C1 segment of cervical spinal cord (tissue), 14 donors: ENCODE data around the gene ENTREP3.
"Not testable (repeated sequence)": the region's sequence is repeated elsewhere in the genome, so short reads cannot be mapped to it uniquely, and the experiment has no call there.

Experiments
- DNase-seq, 14 donors: peaks; one replicate each; lab custom pipeline; 2025; lab: John Stamatoyannopoulos, UW

ENTREP3 gene, protein sequence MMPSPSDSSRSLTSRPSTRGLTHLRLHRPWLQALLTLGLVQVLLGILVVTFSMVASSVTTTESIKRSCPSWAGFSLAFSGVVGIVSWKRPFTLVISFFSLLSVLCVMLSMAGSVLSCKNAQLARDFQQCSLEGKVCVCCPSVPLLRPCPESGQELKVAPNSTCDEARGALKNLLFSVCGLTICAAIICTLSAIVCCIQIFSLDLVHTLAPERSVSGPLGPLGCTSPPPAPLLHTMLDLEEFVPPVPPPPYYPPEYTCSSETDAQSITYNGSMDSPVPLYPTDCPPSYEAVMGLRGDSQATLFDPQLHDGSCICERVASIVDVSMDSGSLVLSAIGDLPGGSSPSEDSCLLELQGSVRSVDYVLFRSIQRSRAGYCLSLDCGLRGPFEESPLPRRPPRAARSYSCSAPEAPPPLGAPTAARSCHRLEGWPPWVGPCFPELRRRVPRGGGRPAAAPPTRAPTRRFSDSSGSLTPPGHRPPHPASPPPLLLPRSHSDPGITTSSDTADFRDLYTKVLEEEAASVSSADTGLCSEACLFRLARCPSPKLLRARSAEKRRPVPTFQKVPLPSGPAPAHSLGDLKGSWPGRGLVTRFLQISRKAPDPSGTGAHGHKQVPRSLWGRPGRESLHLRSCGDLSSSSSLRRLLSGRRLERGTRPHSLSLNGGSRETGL

DNA sequence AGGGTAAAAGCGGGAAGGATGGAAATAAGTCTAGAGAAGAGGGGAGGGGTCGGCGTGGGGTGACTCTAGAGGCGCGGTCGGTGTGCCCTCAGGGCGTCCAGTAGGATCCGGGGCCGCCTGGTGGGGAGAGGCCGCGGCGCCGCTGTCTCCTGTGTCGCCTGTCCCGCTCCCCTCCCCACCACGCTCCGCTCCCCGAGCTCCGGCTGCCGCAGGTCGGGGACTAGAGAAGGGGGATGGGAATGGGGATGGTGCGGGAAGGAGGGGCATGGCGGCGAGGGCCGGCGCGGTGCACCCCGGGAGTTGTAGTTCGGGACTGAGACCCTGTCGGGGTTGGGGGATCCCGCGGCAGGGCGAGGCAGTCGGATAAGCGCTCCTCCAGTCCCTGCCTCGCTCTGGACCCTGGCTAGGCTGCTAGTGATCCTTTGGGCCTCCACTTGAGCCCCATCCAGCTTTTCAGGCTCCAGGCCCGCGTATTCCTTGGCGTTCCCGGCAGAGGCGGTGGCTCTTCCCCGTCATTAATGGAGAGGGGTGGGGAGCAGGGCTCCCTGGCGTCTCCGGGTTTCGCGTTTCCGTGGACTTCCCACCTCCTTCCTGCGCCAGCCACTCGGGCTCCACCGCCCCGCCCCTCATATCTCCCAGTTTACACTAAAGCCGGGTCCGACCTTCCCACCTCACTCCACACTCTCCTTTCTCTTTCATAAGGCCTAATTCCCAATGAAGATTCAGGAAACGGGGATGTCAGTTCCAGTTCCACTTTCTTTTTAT lies at the start of gene ENTREP3:
TSS of gene ENTREP3 (minus strand) at position 241 of the 765 bp plus-strand sequence. CDS start 606 bp downstream, outside the sequence.
- DNase-seq: peak; percentile 47 to 89 (median 84)

DNA sequence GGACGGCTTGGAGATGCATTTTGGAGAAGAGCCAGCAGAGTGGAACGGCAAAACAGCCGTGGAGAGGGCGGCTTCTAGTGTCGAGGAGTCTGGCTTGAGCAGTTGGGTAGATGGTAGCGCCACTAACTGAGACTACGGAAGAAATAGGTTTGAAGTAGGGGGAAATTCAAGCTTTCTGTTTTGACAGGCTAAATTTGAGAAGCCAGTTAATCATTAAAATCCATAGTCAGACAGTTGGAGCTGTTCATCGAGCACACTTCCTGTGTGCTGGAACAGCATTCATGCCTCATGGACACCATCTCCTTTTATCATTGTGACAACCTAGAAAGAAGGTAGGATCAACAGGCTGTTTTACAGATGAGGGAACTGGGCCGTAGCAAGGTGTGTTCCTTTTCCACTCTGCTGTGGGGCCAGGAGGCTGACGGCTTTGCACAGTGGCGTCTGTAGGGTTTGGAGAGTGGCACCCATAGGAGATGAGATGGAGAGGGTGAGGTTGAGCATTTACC lies 49.3 kb upstream of the ENTREP3 start:
- no peak for DNase-seq

DNA sequence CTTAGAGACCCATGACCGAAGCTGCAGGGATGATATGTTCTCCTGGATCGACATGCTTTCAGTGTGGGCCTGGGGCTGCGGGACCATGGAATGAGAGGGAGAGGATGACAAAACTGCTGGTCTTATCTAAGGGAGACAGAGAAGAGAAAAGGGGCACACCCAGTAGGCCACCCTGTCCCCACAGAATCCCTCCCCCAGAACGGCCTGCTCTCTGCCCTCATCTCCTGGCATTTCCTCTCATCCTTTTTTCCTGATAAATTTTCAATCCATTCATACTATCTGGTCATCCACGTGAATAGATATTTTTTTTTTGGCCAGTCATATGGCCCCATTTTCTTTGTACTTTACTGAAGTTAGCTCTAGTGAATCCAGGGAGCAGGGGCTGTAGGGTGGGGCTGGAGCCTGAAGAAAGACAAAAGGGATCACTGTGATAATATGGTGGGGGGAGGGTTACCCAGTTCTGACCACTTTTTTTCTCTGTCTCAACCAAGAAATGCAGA lies 46.1 kb upstream of the ENTREP3 start, which contains the start of gene PKLR:
TSS of gene PKLR (minus strand) at position 97 of the 500 bp plus-strand sequence. CDS start at position 54, 43 bp downstream.
- DNase-seq: no peak

DNA sequence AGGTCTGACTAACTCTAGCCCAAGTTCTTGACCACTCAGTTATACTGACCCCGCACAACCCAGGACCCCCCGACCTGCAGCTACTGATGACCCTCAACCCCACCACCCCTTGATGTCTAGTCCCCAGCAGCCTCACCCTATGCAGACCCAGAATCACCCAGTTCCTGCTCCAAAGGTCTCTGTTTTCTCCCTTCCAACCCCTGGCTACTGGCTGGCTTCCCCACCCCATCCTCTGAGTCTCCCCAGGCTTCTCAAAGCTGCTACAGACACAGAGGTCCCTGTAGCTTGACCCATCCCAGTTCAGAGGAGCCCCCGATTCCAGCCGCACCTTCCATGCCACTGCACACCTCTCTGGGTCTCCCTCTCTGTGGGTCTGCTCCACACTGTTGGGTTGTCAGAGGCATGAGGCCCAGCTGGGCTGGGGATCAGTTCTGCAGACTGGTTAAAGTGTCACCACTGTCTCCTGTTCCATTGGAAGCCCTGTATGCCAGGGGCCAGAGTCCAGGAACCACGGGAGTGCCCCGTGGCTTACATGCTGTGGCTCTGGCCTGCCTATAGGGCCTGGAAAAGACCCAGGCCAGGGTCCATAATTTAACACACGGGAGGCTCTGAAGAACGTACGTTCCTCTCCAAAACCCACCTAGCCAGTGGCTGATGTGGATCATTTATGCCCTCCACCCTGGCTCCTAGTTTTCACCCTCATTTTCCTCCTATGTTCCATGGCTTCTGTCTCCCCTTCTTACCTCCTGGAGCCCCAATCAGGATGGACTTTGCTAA lies 45.5 kb upstream of the ENTREP3 start:
- no peak for DNase-seq

DNA sequence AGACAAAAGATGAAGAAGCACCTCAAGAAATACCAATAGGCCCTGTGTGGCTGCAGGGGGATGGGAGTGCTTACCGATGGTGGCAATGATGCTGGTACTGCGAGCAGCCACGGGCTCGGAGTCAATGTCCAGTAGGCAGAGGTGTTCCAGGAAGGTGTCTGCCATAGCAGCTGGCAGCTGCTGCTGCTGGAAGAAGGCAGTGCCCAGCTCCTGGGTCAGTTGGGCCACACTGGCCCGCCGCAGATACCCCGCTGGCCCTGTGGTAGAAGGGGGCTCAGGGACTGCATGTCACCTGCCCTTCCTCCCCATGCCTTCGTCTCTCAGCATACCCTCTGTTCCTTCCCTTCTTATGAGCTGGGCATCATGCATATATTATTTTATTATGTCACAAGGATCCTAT lies 44.7 kb upstream of the ENTREP3 start:
- DNase-seq: no peak

DNA sequence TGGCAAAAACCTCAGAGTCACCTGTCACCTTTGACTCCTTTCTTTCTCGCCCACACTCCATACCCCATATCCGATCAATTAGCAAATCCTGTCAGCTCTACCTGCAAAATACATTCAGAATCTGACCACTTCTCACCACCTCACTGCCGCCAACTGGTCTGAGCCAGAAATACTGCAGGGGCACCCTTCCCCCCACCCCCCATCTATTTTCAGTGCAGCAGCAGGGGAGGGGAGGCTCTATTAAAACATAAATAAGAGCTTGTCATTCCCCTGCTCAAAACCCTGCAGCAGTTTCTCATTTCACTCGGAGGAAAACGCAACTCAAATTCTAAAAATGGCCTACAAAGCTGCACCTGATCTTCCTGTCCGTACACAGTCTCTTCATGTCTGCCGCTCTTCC lies 42.1 kb upstream of the ENTREP3 start:
- DNase-seq: no peak

DNA sequence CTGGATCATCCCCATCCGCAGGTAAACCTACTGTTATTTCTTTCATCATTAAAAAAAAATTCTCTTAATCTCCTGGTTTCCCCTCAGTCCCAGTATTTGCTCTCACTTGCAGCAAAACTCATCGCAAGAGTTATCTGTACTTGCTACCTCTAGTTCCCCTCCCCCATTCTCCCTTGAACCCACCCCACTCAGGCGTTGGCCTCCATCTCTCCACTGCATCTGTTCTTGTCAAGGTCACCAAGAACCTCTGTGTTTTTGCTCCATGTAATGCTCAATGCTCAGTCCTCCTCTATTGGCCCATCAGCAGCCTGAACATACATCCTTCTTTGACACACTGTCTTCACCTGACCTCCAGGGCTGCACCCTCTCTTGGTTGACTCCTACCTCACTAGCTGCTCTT lies 41.4 kb upstream of the ENTREP3 start:
- no peak for DNase-seq

DNA sequence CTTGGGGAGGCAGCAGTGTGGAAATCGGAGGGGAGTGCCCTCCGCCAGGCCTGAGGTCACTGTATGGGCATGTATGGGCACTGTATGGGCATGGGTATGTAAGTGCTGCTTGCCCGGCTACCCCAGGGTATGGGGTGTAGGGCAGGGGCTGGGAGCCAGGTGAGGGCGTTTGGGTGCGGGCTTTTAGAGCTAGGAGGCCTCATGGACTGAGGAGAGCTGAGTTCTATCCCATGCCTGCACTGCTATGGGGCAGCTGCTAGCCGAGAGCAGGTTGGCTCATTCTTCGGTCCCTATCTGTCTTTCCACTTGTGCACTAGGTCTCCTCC lies 40.6 kb upstream of the ENTREP3 start:
- no peak for DNase-seq

DNA sequence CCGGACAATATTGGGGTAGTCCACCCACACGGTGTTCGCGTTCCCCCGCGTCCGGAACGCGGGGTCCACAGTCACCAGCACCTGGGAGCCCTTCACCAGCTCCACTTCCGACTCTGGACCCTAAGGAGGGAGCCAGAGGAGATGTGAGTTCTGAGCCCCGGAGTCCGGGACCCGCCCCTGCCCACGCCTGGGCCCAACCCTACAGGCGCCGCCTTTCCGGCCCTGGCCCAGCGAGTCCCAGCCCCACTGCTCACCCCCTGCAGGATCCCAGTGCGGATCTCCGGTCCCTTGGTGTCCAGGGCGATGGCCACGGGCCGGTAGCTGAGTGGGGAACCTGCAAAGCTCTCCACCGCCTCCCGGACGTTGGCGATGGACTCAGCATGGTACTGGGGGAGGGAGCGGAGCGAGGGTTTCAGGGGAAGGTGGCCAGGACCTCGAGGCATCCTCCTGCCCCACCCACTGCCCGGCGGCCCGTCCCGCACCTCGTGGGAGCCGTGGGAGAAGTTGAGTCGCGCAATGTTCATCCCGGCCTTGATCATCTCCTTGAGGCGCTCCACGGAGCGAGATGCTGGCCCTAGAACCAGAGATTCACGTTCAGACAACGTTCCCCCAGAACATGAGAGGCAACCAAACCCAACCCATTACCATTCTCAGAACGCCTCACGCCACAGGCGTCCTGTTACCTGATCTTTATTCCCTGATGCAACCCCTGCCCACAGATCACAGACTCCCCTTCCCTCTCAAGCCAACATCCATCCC lies 40.1 kb upstream of the ENTREP3 start:
- no peak for DNase-seq

DNA sequence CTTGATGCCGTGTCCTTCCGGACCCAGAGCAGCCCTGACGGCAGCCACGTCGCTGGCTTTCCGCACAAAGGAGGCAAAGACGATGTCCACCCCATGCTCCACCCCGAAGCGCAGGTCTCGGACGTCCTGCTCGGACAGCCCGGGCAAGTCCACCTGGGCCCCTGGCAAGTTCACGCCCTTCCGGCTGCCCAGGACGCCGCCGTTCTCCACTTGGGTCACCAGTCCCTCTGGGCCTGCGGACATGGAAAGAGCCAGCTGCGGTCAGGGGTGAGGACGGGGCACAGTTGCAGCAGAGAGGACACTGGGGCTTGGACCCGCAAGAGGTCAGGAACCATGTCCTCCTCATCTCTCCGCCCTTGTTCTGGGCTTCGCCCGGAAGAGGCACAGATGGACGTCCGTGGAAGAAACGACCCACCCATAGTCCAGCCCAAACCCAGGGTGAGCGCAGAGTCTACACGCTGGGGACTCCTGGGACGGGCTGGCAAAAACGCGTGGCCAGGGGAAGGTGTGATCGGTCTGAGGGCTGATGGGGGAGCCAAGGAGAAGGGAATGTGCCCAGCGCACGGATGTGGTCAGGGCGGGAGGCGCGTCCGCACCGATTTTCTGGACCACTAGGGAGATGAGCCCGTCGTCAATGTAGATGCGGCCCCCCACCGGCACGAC lies 39.4 kb upstream of the ENTREP3 start:
- DNase-seq: no peak

DNA sequence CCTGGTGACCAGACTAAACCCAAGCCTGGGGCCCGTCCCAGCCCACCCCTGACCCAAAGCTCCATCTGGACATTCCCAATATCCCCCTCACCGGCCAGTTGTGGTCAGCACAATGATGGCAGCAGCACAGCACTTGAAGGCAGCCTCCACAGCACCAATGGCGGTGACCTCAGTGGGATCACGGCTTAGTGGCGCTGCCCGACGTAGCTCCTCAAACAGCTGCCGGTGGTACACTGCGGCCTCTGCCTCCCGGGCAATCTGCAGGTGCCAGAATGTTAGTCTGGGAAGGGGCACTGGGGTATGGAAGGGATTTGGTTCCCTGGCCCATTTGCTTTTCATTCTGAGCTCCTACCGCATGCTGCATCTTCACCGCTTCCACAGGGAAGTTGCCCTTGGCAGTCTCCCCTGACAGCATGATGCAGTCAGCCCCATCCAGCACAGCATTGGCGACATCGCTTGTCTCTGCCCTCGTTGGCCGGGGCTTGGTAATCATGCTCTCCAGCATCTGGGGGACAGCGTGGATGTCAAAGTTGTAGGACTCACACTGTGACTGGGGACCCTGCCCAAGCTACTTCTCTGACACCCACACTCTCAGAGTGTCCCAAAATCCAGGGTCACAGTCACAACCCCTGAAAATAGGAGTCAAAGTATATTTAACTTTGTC lies 37.9 kb upstream of the ENTREP3 start:
- no peak for DNase-seq

DNA sequence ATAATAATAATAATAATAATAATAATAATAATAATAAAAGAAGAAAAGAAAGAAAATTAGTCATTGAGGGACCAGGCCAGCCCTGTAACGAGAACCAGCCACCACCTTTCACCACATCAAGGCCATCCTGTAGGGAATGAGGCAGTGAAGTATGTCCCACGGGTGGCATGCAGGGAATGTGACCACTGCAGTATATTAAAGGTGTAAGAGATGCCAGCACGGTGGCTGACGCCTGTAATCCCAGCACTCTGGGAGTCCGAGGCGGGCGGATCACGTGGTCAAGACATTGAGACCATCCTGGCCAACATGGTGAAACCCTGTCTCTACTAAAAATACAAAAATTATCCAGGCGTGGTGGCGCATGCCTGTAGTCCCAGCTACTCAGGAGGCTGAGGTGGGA lies 35.7 kb upstream of the ENTREP3 start:
- DNase-seq: not testable (repeated sequence)

DNA sequence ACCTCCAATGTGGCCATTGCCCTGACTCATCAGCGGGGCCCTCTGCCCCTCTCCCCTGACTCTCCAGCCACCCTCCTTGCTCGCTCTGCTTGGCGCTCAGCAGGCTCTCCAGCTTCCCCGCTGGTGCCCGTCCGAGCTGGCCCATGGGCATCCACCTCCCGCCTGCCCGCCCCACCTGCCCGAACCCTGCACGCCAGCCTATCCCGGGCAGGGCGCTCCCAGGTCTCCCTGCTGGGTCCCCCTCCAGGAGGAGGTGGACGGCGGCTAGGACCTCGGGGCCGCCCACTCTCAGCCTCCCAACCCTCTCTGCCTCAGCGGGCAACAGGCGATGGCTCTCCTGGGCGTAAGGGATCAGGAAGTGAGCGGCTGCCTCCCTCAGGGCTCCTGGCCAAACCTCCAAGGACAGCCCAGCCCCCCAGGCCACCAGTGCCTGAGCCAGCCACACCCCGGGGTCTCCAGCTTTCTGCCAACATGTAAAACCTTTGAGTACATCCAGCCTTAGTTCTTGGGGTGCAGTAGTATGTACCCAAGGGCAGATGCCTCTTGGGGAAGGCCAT lies 32.8 kb upstream of the ENTREP3 start:
- no peak for DNase-seq

DNA sequence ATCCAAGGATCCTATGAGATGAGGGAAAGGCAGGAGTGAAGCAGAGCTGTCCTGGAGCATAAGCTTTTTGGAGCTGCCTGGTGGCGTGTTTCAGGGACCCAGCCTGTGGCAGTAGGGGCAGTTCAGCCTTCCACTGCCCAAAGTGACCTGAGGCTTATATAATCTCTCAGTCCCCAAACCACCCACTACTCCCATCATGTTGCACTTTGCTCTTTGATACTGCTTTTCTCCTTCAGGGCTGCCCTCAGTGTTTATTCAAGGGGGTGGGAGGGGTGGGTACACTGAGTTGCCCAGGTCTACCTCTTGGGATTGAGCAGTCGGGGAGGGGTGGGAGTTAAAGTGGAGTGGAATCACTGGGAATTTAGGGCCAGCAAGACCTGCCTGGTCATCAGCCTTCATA lies 31.3 kb upstream of the ENTREP3 start:
- DNase-seq: no peak

DNA sequence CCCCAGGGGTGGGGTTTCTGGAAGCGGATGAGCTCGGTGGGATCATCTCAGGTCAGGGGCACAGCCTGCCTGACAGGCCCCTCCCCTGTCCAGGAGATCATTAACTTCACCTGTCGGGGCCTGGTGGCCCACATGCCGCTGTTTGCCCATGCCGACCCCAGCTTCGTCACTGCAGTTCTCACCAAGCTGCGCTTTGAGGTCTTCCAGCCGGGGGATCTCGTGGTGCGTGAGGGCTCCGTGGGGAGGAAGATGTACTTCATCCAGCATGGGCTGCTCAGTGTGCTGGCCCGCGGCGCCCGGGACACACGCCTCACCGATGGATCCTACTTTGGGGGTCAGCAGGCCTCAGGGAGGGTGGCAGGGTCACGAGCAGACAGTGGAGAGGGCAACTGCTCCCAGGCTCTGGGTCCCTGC lies 30.4 kb upstream of the ENTREP3 start:
- no peak for DNase-seq

DNA sequence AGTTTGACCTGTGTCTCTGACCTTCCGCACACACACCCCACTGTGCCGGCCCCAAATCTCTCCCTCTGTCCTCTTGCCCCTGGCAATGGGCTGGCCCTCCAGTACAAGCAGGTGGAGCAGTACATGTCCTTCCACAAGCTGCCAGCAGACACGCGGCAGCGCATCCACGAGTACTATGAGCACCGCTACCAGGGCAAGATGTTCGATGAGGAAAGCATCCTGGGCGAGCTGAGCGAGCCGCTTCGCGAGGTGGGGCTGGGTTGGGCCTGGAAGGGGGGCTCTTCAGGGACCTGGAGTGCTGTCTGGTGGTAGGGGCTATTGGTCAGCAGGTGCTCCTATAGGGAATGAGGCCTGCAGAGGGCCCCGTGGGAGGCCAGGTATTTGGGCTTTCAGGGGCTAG lies 29.8 kb upstream of the ENTREP3 start:
- no peak for DNase-seq

DNA sequence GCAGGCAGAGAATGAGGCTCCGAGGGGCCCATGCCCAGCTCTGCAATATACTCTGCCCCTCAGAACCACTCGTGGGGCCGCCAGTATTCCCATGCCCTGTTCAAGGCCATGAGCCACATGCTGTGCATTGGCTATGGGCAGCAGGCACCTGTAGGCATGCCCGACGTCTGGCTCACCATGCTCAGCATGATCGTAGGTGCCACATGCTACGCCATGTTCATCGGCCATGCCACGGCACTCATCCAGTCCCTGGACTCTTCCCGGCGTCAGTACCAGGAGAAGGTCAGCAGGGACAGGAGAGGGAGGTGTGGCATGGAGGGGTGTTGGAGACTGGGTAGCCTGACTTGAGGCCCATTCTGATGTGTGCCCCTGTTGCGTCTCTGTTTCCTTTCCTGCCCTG lies 29.2 kb upstream of the ENTREP3 start:
- no peak for DNase-seq

DNA sequence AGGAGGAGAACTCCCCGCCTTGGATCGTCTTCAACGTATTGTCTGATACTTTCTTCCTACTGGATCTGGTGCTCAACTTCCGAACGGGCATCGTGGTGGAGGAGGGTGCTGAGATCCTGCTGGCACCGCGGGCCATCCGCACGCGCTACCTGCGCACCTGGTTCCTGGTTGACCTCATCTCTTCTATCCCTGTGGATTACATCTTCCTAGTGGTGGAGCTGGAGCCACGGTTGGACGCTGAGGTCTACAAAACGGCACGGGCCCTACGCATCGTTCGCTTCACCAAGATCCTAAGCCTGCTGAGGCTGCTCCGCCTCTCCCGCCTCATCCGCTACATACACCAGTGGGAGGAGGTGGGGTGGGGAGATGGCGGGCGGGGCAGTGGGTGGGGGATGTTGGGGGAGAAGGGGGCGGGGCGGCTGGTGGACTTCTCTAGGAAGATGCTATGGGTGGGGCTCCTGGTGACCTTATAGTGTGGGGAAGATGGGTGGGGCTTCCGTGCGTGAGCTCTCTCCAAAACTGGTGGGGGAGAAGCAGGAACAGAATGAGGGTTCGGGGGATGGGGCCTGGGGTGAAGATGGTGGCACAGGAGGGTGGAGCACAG lies 27.3 kb upstream of the ENTREP3 start:
- no peak for DNase-seq

DNA sequence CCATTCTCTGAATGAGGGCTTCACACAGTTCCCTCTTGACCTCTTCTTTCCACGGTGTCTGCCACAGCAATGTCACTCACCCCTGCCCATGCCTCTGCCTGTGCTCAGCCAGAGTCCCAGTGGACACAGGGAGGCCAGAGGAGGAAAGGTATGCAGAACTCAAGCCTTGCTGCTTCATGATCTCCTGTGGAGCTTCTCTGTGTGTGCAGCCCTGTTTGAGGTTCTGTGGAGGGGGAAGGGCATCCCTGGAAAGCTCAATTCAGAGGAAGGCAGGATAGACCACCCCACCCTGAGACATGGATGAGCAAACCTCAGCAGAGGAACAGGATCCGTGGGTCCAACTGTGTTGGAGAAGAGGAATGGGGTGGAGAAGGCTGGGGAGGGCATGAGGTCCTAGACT lies 24.0 kb upstream of the ENTREP3 start:
- no peak for DNase-seq
